Mesenchymal stem cell (in vitro differentiated cells and primary cell): ENCODE results near the gene SLC4A7.

Source experiments
- DNase-seq: peaks from one replicate; pipeline ENCODE4 v3.0.0-alpha.2; 2013
- H2AFZ ChIP-seq: one replicate; pipeline ENCODE4 v1.6.1; 2013; ENCODE audit warnings: low read depth, mild to moderate bottlenecking, control low read depth, inconsistent platforms, low read length, moderate library complexity
- H2AK5ac ChIP-seq: 2 replicates; pipeline ENCODE4 v1.6.1; 2013; ENCODE audit warnings: low read length, moderate library complexity, mild to moderate bottlenecking, inconsistent platforms; ENCODE audit not compliant: severe bottlenecking
- H2BK120ac ChIP-seq: one replicate; pipeline ENCODE4 v1.6.1; 2013; ENCODE audit warnings: low read depth, mild to moderate bottlenecking, inconsistent platforms, low read length, moderate library complexity
- H2BK12ac ChIP-seq, 2 experiments: one replicate each; pipeline ENCODE4 v1.6.1; 2013; ENCODE audit warnings: inconsistent platforms in 2 of 2, low read length in 2 of 2, mild to moderate bottlenecking in 2 of 2, moderate library complexity in 2 of 2, control low read depth in 1 of 2
- H2BK15ac ChIP-seq: one replicate; pipeline ENCODE4 v1.6.1; 2013; ENCODE audit warnings: mild to moderate bottlenecking, low read depth, inconsistent platforms; ENCODE audit not compliant: poor library complexity, severe bottlenecking
- H2BK5ac ChIP-seq: 2 replicates; pipeline ENCODE4 v1.6.1; 2013; ENCODE audit warnings: low read depth, mild to moderate bottlenecking, low read length, control low read depth, inconsistent platforms; ENCODE audit not compliant: poor library complexity, severe bottlenecking
- H3K14ac ChIP-seq, 2 experiments: one replicate each; pipeline ENCODE4 v1.6.1; 2013; ENCODE audit warnings: inconsistent platforms in 2 of 2, low read length in 2 of 2, control low read depth in 1 of 2, mild to moderate bottlenecking in 1 of 2, moderate library complexity in 1 of 2
- H3K18ac ChIP-seq, 2 experiments: one replicate each; pipeline ENCODE4 v1.6.1; 2013; ENCODE audit warnings: inconsistent platforms in 2 of 2, low read length in 2 of 2, control low read depth in 1 of 2, low read depth in 1 of 2, mild to moderate bottlenecking in 1 of 2
- H3K23ac ChIP-seq, 2 experiments: one replicate each; pipeline ENCODE4 v1.6.1; 2013; ENCODE audit warnings: inconsistent platforms in 2 of 2, low read length in 2 of 2, mild to moderate bottlenecking in 2 of 2, moderate library complexity in 2 of 2, control low read depth in 1 of 2
- H3K27ac ChIP-seq: 2 replicates; pipeline ENCODE4 v1.5.1; 2013; ENCODE audit warnings: mild to moderate bottlenecking, moderate library complexity, low read length, control low read depth, inconsistent platforms; ENCODE audit not compliant: poor library complexity, severe bottlenecking
- H3K27me3 ChIP-seq, 2 experiments: 2 replicates each; pipeline versions ENCODE4 v1.6.1 to v1.7.0; 2013; ENCODE audit warnings: low read length in 2 of 2, mild to moderate bottlenecking in 2 of 2, moderate library complexity in 2 of 2, control low read depth in 1 of 2, inconsistent platforms in 1 of 2; ENCODE audit not compliant: control insufficient read depth in 1 of 2, insufficient read depth in 1 of 2
- H3K36me3 ChIP-seq, 2 experiments: 2 replicates each; pipeline versions ENCODE4 v1.6.1 to v1.7.0; 2013; ENCODE audit warnings: low read length in 2 of 2, control low read depth in 1 of 2, inconsistent platforms in 1 of 2, low read depth in 1 of 2, mild to moderate bottlenecking in 1 of 2; ENCODE audit not compliant: insufficient read depth in 2 of 2, control insufficient read depth in 1 of 2
- H3K4ac ChIP-seq, 2 experiments: one replicate each; pipeline ENCODE4 v1.6.1; 2013; ENCODE audit warnings: inconsistent platforms in 2 of 2, low read length in 2 of 2, mild to moderate bottlenecking in 2 of 2, moderate library complexity in 2 of 2, control low read depth in 1 of 2, low read depth in 1 of 2
- H3K4me1 ChIP-seq: 2 replicates; pipeline ENCODE4 v1.6.1; 2013; ENCODE audit warnings: low read depth, low read length, control low read depth; ENCODE audit not compliant: control insufficient read depth, insufficient read depth
- H3K4me2 ChIP-seq: 2 replicates; pipeline ENCODE4 v1.6.1; 2013; ENCODE audit warnings: low read length, mild to moderate bottlenecking, inconsistent platforms; ENCODE audit not compliant: poor library complexity, severe bottlenecking
- H3K4me3 ChIP-seq, 2 experiments: 2 replicates each; pipeline versions ENCODE4 v1.5.1 to v1.7.0; 2013; ENCODE audit warnings: low read length in 2 of 2, mild to moderate bottlenecking in 2 of 2, control low read depth in 1 of 2, low read depth in 1 of 2; ENCODE audit not compliant: insufficient read depth in 1 of 2
- H3K79me1 ChIP-seq: replicated peaks from 2 replicates; pipeline ENCODE4 v1.6.1; 2013; ENCODE audit warnings: mild to moderate bottlenecking, control low read depth, low read length, inconsistent platforms; ENCODE audit not compliant: poor library complexity, severe bottlenecking
- H3K9ac ChIP-seq: 2 replicates; pipeline ENCODE4 v1.7.0; 2013; ENCODE audit warnings: mild to moderate bottlenecking, low read length, moderate library complexity
- H3K9me3 ChIP-seq: 2 replicates; pipeline ENCODE4 v1.7.0; 2013; ENCODE audit warnings: mild to moderate bottlenecking, low read length; ENCODE audit not compliant: control insufficient read depth
- H4K8ac ChIP-seq: one replicate; pipeline ENCODE4 v1.6.1; 2013; ENCODE audit warnings: inconsistent platforms, mild to moderate bottlenecking, low read length, moderate library complexity
- H4K91ac ChIP-seq: one replicate; pipeline ENCODE4 v1.6.1; 2013; ENCODE audit warnings: mild to moderate bottlenecking, low read length, inconsistent platforms
- WGBS: methylation state at CpG from one replicate; pipeline ENCODE4 v1.1.7; 2013; ENCODE audit warnings: mixed read lengths; 5-methylcytosine and 5-hydroxymethylcytosine counted together

The SLC4A7 gene

GRCh38 chr3:27368831-27369607 lies 115.2 kb downstream of the SLC4A7 start, which contains the start of gene NEK10:
Gene NEK10, minus strand, starts transcription at chr3:27369383. Its CDS starts 16,501 bp downstream, at chr3:27352882.
- 10% methylated on average over 48 of the region's 48 CpGs for whole genome bisulfite sequencing
- H2BK12ac ChIP-seq = no peak within 1 kb of the TSS
- H3K4me3 ChIP-seq = peak within 1 kb of the TSS; percentile 64 to 69
- H2AFZ ChIP-seq = peak within 1 kb of the TSS; percentile 99
- H2BK120ac ChIP-seq = no peak within 1 kb of the TSS
- H3K4me2 ChIP-seq = peak within 1 kb of the TSS; percentile 84
- peak within 1 kb of the TSS; percentile 45 for H3K9ac ChIP-seq
- H3K23ac ChIP-seq = no peak within 1 kb of the TSS
- no peak within 1 kb of the TSS for H3K27ac ChIP-seq
- H2BK5ac ChIP-seq = no peak within 1 kb of the TSS
- H3K4ac ChIP-seq = no peak within 1 kb of the TSS
- no peak within 1 kb of the TSS for H2AK5ac ChIP-seq
- no peak within 1 kb of the TSS for H4K8ac ChIP-seq
- peaks cover 3 to 67% of the 10 kb centered on the region in 2 experiments for H3K36me3 ChIP-seq
- H2BK15ac ChIP-seq = no peak within 1 kb of the TSS
- H3K14ac ChIP-seq = peak within 1 kb of the TSS in 1 of 2 experiments; percentile 41
- peak; percentile 94 for DNase-seq
- H3K18ac ChIP-seq = no peak within 1 kb of the TSS
- H3K9me3 ChIP-seq = no peaks in the 10 kb centered on the region
- H3K4me1 ChIP-seq = peaks cover 7% of the 10 kb centered on the region
- H3K27me3 ChIP-seq = no peaks in the 10 kb centered on the region
- no peaks in the 10 kb centered on the region for H3K79me1 ChIP-seq
- H4K91ac ChIP-seq = no peak within 1 kb of the TSS

GRCh38 chr3:27366062-27366591 lies 118.1 kb downstream of the SLC4A7 start:
- no peak overlapping the region for H3K4me3 ChIP-seq
- no peak overlapping the region for H2BK120ac ChIP-seq
- H3K27me3 ChIP-seq = no peaks in the 10 kb centered on the region
- H3K23ac ChIP-seq = no peak overlapping the region
- H2BK12ac ChIP-seq = no peak overlapping the region
- H3K18ac ChIP-seq = no peak overlapping the region
- no peak overlapping the region for H3K4ac ChIP-seq
- H3K4me1 ChIP-seq = peaks cover 7% of the 10 kb centered on the region
- no peak for DNase-seq
- no peak overlapping the region for H3K27ac ChIP-seq
- no peak overlapping the region for H3K9ac ChIP-seq
- H2AK5ac ChIP-seq = no peak overlapping the region
- no peaks in the 10 kb centered on the region for H3K79me1 ChIP-seq
- no peak overlapping the region for H4K91ac ChIP-seq
- no peak overlapping the region for H3K14ac ChIP-seq
- no peaks in the 10 kb centered on the region for H3K9me3 ChIP-seq
- H2AFZ ChIP-seq = no peak overlapping the region
- peaks cover 3 to 38% of the 10 kb centered on the region in 2 experiments for H3K36me3 ChIP-seq
- H2BK15ac ChIP-seq = no peak overlapping the region
- no peak overlapping the region for H3K4me2 ChIP-seq
- no peak overlapping the region for H2BK5ac ChIP-seq
- H4K8ac ChIP-seq = no peak overlapping the region
- 100% methylated on average over 1 of the region's 1 CpG for WGBS

GRCh38 chr3:27360113-27361078 lies 123.8 kb downstream of the SLC4A7 start:
- Histone ChIP-seq H4K91ac (no peak overlapping the region), H3K14ac (no peak overlapping the region), H2BK15ac (no peak overlapping the region), H3K79me1 (no peaks in the 10 kb centered on the region), H3K4me1 (peaks cover 1% of the 10 kb centered on the region), H2BK120ac (no peak overlapping the region), H3K9me3 (no peaks in the 10 kb centered on the region), H3K4ac (no peak overlapping the region), H3K23ac (no peak overlapping the region), H3K27ac (peak overlapping the region; percentile 7), H2AK5ac (no peak overlapping the region), H4K8ac (no peak overlapping the region), H3K36me3 (no peaks in the 10 kb centered on the region), H3K18ac (peak overlapping the region in 1 of 2 experiments; percentile 16), H2BK12ac (no peak overlapping the region), H3K27me3 (no peaks in the 10 kb centered on the region), H3K4me3 (no peak overlapping the region), H2AFZ (no peak overlapping the region), H3K9ac (no peak overlapping the region), H3K4me2 (no peak overlapping the region), H2BK5ac (no peak overlapping the region)
- WGBS = 53% methylated on average over 5 of the region's 7 CpGs
- peak; percentile 33 for DNase-seq

GRCh38 chr3:27358372-27358771 lies 125.8 kb downstream of the SLC4A7 start:
- H3K4ac ChIP-seq = no peak overlapping the region
- H3K79me1 ChIP-seq = no peaks in the 10 kb centered on the region
- H3K4me1 ChIP-seq = peaks cover 1% of the 10 kb centered on the region
- H2BK120ac ChIP-seq = no peak overlapping the region
- H3K9ac ChIP-seq = no peak overlapping the region
- no peaks in the 10 kb centered on the region for H3K9me3 ChIP-seq
- no peak overlapping the region for H2BK5ac ChIP-seq
- H3K18ac ChIP-seq = no peak overlapping the region
- no peak overlapping the region for H2BK12ac ChIP-seq
- H3K23ac ChIP-seq = no peak overlapping the region
- no peak overlapping the region for H2AK5ac ChIP-seq
- no peaks in the 10 kb centered on the region for H3K36me3 ChIP-seq
- no peak overlapping the region for H3K4me2 ChIP-seq
- no peak overlapping the region for H3K27ac ChIP-seq
- H2AFZ ChIP-seq = no peak overlapping the region
- no peak for DNase-seq
- no peak overlapping the region for H2BK15ac ChIP-seq
- no peaks in the 10 kb centered on the region for H3K27me3 ChIP-seq
- no peak overlapping the region for H4K91ac ChIP-seq
- H4K8ac ChIP-seq = no peak overlapping the region
- H3K14ac ChIP-seq = no peak overlapping the region
- WGBS = 66% methylated on average over 2 of the region's 3 CpGs
- H3K4me3 ChIP-seq = no peak overlapping the region
